Activated effector memory CD4-positive, alpha-beta T cell treated with Interleukin-2 at 50 U/mL for 16 hours (primary cell): ENCODE data around the gene GRK5.

ENCODE experiments used
- DNase-seq: peaks from one replicate; pipeline ENCODE4 v3.0.0-alpha.2; 2020

The GRK5 gene

GRCh38 chr10:119368581-119368980 lies 161.2 kb downstream of the GRK5 start:
- DNase-seq: no peak

DNA sequence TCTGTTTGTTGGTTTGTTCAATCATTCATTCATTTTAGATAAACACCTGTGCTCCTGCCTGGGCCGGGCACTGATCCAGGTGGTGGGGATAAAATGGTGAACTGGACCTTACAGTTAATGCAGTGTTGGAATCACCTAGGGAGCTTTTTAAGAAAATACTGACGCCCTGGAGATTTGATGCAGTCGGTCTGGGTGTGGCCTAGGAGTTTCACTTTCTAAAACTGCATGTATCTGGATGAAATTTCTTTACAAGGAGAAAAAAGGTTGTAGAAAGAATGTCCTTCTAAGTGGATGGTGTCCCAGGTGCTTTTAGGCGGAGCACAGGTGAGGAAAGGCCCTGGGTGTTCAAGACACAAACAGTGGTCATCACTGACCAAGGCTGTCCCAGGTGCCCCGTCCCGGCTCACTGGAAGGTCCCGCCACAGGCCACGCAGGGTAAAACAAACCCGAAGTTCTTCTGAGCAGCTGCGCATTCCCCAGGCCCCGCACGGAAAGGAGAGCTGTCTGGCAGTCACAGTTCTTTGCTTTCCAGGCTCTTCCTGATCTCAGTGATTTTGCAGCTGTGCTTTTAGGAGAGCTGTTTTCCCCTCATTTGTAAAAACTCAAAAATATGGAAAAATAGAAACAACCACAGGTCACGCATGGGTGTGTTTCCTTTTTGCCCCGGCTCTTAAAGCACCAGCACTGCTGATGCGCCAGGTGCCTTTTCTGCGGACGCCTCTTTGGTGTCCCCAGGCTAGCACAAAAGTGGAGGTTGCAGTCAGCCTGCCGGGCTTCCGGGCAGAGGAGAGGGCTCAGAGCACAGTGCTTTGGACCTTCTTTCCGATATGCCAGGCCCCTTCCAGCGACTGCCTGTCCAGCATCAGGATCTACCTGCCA lies 161.9 kb downstream of the GRK5 start:
- no peak for DNase-seq

- DNase-seq: no peak
Observed at GRCh38 chr10:119370111-119370741, 162.9 kb downstream of the GRK5 start.

DNA sequence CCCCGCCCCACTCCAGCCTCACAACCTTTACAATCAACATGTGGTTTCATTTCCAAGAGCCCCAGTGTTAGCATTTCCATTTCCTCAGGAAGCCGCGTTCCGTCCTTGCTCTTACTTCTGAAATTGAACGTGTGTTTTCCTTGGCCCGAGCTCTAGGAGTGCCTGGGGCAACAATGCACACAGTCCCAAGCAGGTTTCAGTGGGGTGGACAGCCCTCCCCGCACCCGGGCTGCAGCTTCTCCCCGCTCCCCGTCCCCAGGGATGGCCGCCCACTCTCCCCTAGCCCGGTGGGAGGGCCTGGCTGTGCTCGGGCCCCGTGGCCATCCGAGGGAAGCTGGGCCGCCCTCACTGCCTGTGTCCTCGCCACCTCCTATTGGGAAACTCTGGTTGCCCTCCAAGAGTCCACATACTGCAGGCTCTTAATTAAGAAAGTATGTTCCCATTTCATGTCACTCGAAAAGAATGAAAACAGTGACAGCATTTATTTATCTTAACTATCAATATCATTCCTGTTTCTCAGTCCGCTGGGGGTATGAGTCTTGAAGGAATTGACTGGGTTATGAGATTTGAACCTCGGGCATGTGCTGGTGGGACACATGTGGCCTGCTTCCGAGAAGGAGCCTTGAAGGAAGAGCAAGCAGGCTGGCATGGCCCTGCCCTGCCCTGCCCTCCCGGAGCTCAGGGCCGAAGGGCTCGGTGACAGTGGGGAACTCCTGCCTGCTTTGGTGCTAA lies 163.8 kb downstream of the GRK5 start:
- no peak for DNase-seq

GRCh38 chr10:119371704-119372663 lies 164.6 kb downstream of the GRK5 start:
- no peak for DNase-seq

GRCh38 chr10:119373294-119374102 lies 166.1 kb downstream of the GRK5 start:
- DNase-seq: no peak

- no peak for DNase-seq
Observed at GRCh38 chr10:119374236-119374635, 166.9 kb downstream of the GRK5 start.

GRCh38 chr10:119375574-119376272 lies 168.4 kb downstream of the GRK5 start:
- no peak for DNase-seq

DNA sequence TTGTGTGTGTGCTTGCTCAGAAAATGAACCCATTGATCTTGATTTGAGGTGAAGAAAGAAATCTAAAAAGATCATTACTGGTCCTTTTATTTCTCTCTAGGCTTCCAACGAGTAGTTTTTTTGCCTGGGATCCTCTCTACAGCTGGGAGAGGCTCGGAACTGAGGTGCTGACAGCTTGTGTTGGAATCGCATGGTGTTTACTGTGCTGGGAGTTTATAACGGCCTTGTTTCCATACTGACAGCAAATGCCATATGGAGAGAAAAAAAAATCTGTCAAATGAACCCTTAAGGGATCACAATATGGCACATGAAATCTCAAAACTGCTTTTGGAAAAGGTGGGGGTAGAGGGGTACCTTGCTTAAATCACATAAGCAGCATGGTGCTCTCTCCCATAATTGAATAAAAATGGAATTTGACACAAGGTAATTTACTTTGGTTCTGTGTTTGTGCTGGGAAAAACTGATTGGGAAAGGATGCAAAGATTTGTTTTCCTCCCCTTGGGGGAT lies 170.1 kb downstream of the GRK5 start:
- DNase-seq: no peak

- DNase-seq: no peak
Observed at GRCh38 chr10:119377958-119378736, 170.8 kb downstream of the GRK5 start.

DNA sequence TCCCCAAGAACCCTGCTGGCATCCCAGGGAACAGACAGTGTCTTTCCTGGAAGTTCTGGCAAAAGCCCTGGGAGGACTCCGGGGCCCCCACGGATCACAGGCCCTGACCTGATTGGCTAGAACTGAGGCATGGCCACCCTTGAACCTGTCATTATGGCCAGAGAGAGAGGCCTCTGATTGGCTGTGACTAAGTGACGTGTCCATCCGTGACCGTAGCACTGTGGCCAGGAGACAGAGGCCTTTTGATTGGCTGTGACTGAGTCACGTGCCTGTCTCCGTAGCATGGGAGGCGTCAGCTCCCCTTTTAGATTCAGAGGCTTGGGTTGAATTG lies 171.3 kb downstream of the GRK5 start:
- no peak for DNase-seq

GRCh38 chr10:119379466-119380071 lies 172.2 kb downstream of the GRK5 start:
- no peak for DNase-seq

- DNase-seq: no peak
Observed at GRCh38 chr10:119383174-119383856, 175.9 kb downstream of the GRK5 start.

GRCh38 chr10:119384127-119384526 lies 176.8 kb downstream of the GRK5 start:
- no peak for DNase-seq

DNA sequence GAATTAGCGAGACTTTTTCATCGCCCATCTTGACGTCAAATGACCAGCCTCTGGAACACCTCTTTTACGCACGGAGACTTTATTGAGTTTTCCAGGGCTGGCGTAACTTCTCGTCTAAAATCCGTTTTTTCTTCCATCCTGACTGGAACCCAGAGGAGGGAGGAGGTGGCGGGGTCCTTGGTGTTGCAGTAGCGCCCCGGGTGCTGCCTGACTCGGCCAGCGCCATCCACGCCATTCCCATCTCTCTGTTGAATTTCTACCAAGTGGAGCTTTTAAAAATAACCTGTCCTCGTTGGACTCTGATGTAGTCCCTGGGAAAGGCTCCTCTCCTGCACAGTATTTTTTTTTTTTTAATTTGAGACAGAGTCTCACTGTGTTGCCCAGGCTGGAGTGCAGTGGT lies 179.3 kb downstream of the GRK5 start:
- no peak for DNase-seq

- DNase-seq: no peak
Observed at GRCh38 chr10:119388849-119389345, 181.5 kb downstream of the GRK5 start.

DNA sequence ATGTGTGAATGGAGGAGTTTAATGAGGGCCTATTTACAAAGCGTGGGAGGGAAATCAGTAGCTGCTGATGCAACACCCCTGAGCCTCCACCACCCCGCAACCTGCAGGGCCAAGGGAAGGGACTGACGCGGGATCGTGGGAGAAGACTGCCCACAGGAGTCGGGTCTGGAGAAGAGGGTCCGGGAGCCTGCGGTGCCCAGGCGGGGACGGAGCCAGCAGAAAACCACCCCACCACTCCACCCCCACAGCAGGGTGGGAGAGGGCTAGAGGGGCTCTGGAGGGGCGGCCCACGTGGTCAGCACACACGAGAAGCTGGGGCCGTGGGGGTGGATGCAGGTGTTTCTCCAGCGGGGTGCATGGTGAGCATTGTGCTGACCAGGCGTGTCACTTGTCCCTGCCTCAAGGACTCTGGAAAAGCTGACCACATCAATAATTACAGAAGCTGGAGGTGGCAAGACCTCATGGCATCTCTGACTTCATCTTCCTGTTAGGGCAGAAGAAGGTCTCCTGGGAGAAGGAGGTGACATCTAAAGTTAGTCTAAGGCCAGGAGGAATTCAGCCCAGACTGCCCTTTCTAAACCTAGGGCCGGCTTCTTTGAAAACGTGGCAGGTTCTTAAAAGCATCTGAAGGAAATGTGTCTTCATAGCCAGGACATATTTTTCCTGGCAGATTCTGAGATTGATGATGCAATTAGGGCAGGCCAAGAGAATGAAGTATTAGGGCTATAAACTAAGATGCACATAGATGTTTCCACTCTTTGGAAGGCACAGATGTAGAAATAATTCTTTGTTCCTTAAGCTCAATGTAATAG lies 184.3 kb downstream of the GRK5 start:
- DNase-seq: no peak

GRCh38 chr10:119393019-119393418 lies 185.6 kb downstream of the GRK5 start:
- no peak for DNase-seq
